Mesendoderm (in vitro differentiated cells): ENCODE results near the gene MCEMP1.

ENCODE experiments used
- DNase-seq: peaks from one replicate; pipeline ENCODE4 v3.0.0; 2013
- H2AK5ac ChIP-seq: 2 replicates; pipeline ENCODE4 v1.6.1; 2013; ENCODE audit warnings: low read length, inconsistent platforms
- H2BK120ac ChIP-seq: 2 replicates; pipeline ENCODE4 v1.6.1; 2013; ENCODE audit warnings: low read depth, mild to moderate bottlenecking, low read length, moderate library complexity, mixed read lengths
- H2BK15ac ChIP-seq: replicated peaks from 2 replicates; pipeline ENCODE4 v1.6.1; 2013; ENCODE audit warnings: low read depth, mild to moderate bottlenecking, moderate library complexity
- H2BK5ac ChIP-seq: 2 replicates; pipeline ENCODE4 v1.6.1; 2013; ENCODE audit warnings: low read length, inconsistent platforms
- H3K18ac ChIP-seq: 2 replicates; pipeline ENCODE4 v1.6.1; 2013; ENCODE audit warnings: mild to moderate bottlenecking, low read length, mixed read lengths
- H3K23ac ChIP-seq: one replicate; pipeline ENCODE4 v1.6.1; 2013; ENCODE audit warnings: low read length
- H3K27ac ChIP-seq: 2 replicates; pipeline ENCODE4 v1.5.1; 2013; ENCODE audit warnings: low read depth, mild to moderate bottlenecking, inconsistent platforms, low read length, moderate library complexity
- H3K27me3 ChIP-seq: 2 replicates; pipeline ENCODE4 v1.6.1; 2013; ENCODE audit warnings: low read length, control low read depth, mild to moderate bottlenecking, inconsistent platforms; ENCODE audit not compliant: insufficient read depth, poor library complexity
- H3K36me3 ChIP-seq: 2 replicates; pipeline ENCODE4 v1.6.1; 2013; ENCODE audit warnings: low read length, inconsistent platforms; ENCODE audit not compliant: control insufficient read depth, insufficient read depth
- H3K4ac ChIP-seq: one replicate; pipeline ENCODE4 v1.6.1; 2013; ENCODE audit warnings: low read depth, mild to moderate bottlenecking, low read length, moderate library complexity
- H3K4me1 ChIP-seq: 2 replicates; pipeline ENCODE4 v1.6.1; 2013; ENCODE audit warnings: low read depth, low read length, inconsistent platforms; ENCODE audit not compliant: control insufficient read depth
- H3K4me2 ChIP-seq: 2 replicates; pipeline ENCODE4 v1.6.1; 2013; ENCODE audit warnings: low read length
- H3K4me3 ChIP-seq: 2 replicates; pipeline ENCODE4 v1.5.1; 2013; ENCODE audit warnings: mild to moderate bottlenecking, low read length
- H3K56ac ChIP-seq: one replicate; pipeline ENCODE4 v1.6.1; 2013; ENCODE audit warnings: low read length
- H3K79me1 ChIP-seq: 2 replicates; pipeline ENCODE4 v1.6.1; 2013; ENCODE audit warnings: low read length, inconsistent platforms
- H3K79me2 ChIP-seq: 2 replicates; pipeline ENCODE4 v1.6.1; 2013; ENCODE audit warnings: mild to moderate bottlenecking, low read length; ENCODE audit not compliant: control insufficient read depth, insufficient read depth
- H3K9ac ChIP-seq: 2 replicates; pipeline ENCODE4 v1.6.1; 2013; ENCODE audit warnings: low read length, inconsistent platforms
- H4K5ac ChIP-seq: one replicate; pipeline ENCODE4 v1.6.1; 2013; ENCODE audit warnings: low read length
- H4K8ac ChIP-seq: one replicate; pipeline ENCODE4 v1.6.1; 2013; ENCODE audit warnings: low read depth, mild to moderate bottlenecking, control low read depth, low read length, moderate library complexity
- WGBS: extraction: QIAGEN DNeasy Blood & Tissue Kit; methylation state at CpG from one replicate; pipeline ENCODE4 v1.1.7; 2013; ENCODE audit warnings: low lambda C conversion rate, missing lambda C conversion rate; ENCODE audit not compliant: insufficient coverage; ENCODE audit errors: extremely low coverage; 5-methylcytosine and 5-hydroxymethylcytosine counted together

MCEMP1 gene

GRCh38 chr19:7729211-7729610 lies 52.3 kb downstream of the MCEMP1 start:
- Histone ChIP-seq H3K4me1 (no peaks in the 10 kb centered on the region), H2BK120ac (no peak overlapping the region), H4K8ac (no peak overlapping the region), H3K4me3 (no peak overlapping the region), H3K56ac (no peak overlapping the region), H3K4ac (no peak overlapping the region), H3K4me2 (no peak overlapping the region), H3K79me2 (no peaks in the 10 kb centered on the region), H3K23ac (no peak overlapping the region), H2AK5ac (no peak overlapping the region), H2BK15ac (no peak overlapping the region), H3K79me1 (no peaks in the 10 kb centered on the region), H3K27me3 (peaks cover 25% of the 10 kb centered on the region), H2BK5ac (no peak overlapping the region), H3K9ac (no peak overlapping the region), H4K5ac (no peak overlapping the region), H3K36me3 (no peaks in the 10 kb centered on the region), H3K18ac (no peak overlapping the region), H3K27ac (no peak overlapping the region)
- DNase-seq: no peak
- WGBS: no CpG with 5 or more reads among the region's 16 CpGs
